ENCODE measurements around the gene ANKZF1. TPM values are rescaled to one million over a fixed set of nuclear protein-coding genes. Genes with fewer than 3 reads are reported as not detected.
A peak's percentile ranks its signal among the peaks of the same experiment; 100 is the strongest.

ANKZF1 gene
- total and polyA plus RNA-seq, 8 donors = 17.7 to 85.0 (median 31.3) TPM

DNA sequence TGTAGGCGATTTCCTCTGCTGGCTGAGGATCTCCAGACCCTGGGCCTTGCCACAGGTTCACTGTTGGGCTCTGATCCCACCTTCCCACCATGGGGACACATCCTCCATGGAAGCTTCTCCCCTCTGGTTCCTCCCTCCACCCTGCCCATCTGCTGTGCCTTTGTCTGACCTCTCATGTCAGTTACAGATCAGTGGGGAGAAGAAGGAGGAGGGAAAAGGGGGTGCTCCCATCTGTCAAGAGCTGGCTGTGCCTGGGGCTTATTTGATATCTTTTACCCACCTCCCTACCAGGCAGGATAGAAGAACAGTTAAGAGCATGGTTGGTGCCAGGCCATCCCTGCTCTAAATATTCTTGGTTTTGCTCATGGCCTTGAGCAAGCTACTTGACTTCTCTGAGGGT lies 37.3 kb downstream of the ANKZF1 start:
- TF ChIP-seq CTCF (IDR thresholded peaks at IDR 0.05) = no peak
- no peaks in the 10 kb centered on the region for H3K36me3 ChIP-seq
- ATAC-seq = no peak
- intact Hi-C loops (cut with DNase I) = no loop called here
- H3K9me3 ChIP-seq = no peaks in the 10 kb centered on the region
- H3K4me1 ChIP-seq = no peaks in the 10 kb centered on the region
- H3K27ac ChIP-seq = no peak overlapping the region
- no peak overlapping the region for H3K4me3 ChIP-seq
- no peak for FAIRE-seq
- no peaks in the 10 kb centered on the region for H3K27me3 ChIP-seq
- no peak for DNase-seq
- WGBS, 2 donors = 83 to 100% methylated on average over 1 of the region's 1 CpG

DNA sequence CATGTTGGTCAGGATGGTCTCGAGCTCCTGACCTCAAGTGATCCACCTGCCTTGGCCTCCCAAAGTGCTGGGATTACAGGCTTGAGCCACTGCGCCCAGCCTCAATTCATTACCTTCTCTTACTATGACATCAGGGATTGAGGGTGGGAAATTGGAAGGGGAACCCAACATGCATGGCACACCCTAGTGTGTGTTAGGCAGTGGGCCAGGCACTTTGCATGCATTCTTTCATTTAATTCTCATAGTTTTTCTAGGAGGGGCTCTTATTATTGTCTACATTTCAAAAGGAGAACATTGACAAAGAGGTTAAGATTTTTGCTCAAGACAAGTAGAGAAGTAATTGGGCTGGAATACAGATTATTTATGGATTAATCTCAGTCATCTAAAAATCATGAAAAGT lies 38.7 kb downstream of the ANKZF1 start:
- FAIRE-seq (no peak), DNase-seq (no peak), ATAC-seq (no peak)
- intact Hi-C loops (cut with DNase I) = no loop called here
- H3K4me1 ChIP-seq = no peaks in the 10 kb centered on the region
- 85 to 86% methylated on average over 2 of the region's 2 CpGs for WGBS, 2 donors
- H3K36me3 ChIP-seq = no peaks in the 10 kb centered on the region
- H3K4me3 ChIP-seq = no peak overlapping the region
- TF ChIP-seq CTCF (IDR thresholded peaks at IDR 0.05) = no peak
- H3K27ac ChIP-seq = no peak overlapping the region
- no peaks in the 10 kb centered on the region for H3K9me3 ChIP-seq
- H3K27me3 ChIP-seq = no peaks in the 10 kb centered on the region

GRCh38 chr2:219269362-219270054 lies 39.9 kb downstream of the ANKZF1 start:
- WGBS, 2 donors = 33 to 34% methylated on average over 8 of the region's 8 CpGs
- peak; percentile 72 to 91 (median 72) for ATAC-seq

DNA sequence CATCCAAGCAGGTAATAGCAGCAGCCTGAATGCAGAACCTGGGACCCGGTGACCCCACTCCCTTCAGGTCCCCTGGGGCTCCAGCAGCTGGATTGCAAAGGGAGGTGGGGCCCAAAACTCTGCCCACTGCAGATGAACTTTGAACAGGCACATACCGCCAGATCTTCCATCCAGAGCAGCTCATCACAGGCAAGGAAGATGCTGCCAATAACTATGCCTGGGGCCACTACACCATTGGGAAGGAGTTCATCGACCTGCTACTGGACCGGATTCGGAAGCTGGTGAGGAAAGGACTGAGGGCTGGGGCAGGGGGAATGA lies 40.4 kb downstream of the ANKZF1 start:
- intact Hi-C loops (cut with DNase I) = no loop called here

More at GRCh38 chr2:219269362-219270054, 39.9 kb downstream of the ANKZF1 start:
- TF ChIP-seq CTCF (IDR thresholded peaks at IDR 0.05) = no peak
- peak; percentile 56 to 76 (median 68) for DNase-seq
- no peak for FAIRE-seq
- no peaks in the 10 kb centered on the region for H3K36me3 ChIP-seq
- H3K4me1 ChIP-seq = no peaks in the 10 kb centered on the region
- H3K4me3 ChIP-seq = no peak overlapping the region
- no peaks in the 10 kb centered on the region for H3K9me3 ChIP-seq
- intact Hi-C loops (cut with DNase I) = no loop called here
- no peak overlapping the region for H3K27ac ChIP-seq
- H3K27me3 ChIP-seq = no peaks in the 10 kb centered on the region

More for the DNA sequence above, 40.4 kb downstream of the ANKZF1 start:
- Histone ChIP-seq H3K36me3 (no peaks in the 10 kb centered on the region), H3K4me1 (no peaks in the 10 kb centered on the region), H3K4me3 (no peak overlapping the region), H3K27me3 (no peaks in the 10 kb centered on the region), H3K27ac (no peak overlapping the region), H3K9me3 (no peaks in the 10 kb centered on the region)
- DNase-seq = no peak
- ATAC-seq = no peak
- WGBS, 2 donors = 78 to 90% methylated on average over 5 of the region's 5 CpGs
- no peak for FAIRE-seq
- no peak for TF ChIP-seq CTCF (IDR thresholded peaks at IDR 0.05)
